DND-41 (cell line): ENCODE data around the gene ECT2L.

Experiments
- ATAC-seq: fragments of 200-7000 bp; cut with Tn5 transposase; 3 replicates; pipeline ENCODE4 v1.9.1; 2021; ENCODE audit warnings: low read depth; ENCODE audit not compliant: insufficient read depth
- DNase-seq: peaks from one replicate; pipeline ENCODE4 v3.0.0-alpha.2; 2020
- H2AFZ ChIP-seq: 2 replicates; pipeline ENCODE4 v1.6.0; 2012; ENCODE audit warnings: low read depth, low read length
- H3K27ac ChIP-seq: 2 replicates; pipeline ENCODE4 v1.5.1; 2012; ENCODE audit warnings: low read length, inconsistent platforms
- H3K27me3 ChIP-seq: fragments of 200-600 bp; sonication (generic); 2 replicates; pipeline ENCODE4 v1.6.0; 2012; ENCODE audit warnings: low read length, mild to moderate bottlenecking, inconsistent platforms; ENCODE audit not compliant: insufficient read depth, poor library complexity
- H3K36me3 ChIP-seq: 2 replicates; pipeline ENCODE4 v1.5.1; 2012; ENCODE audit warnings: low read length, inconsistent platforms; ENCODE audit not compliant: insufficient read depth
- H3K4me1 ChIP-seq: 2 replicates; pipeline ENCODE4 v1.5.1; 2012; ENCODE audit warnings: mild to moderate bottlenecking, low read length; ENCODE audit not compliant: insufficient read depth
- H3K4me2 ChIP-seq: 2 replicates; pipeline ENCODE4 v1.6.0; 2012; ENCODE audit warnings: mild to moderate bottlenecking, moderate library complexity, low read length, inconsistent platforms; ENCODE audit not compliant: insufficient read depth
- H3K4me3 ChIP-seq, 2 experiments: fragments of 200-600 bp in 1 of 2; shearing (Covaris generic) in 1 of 2; 2 replicates each; pipeline ENCODE4 v1.5.1; 2012 to 2016; ENCODE audit warnings: inconsistent platforms in 2 of 2, low read length in 2 of 2, mild to moderate bottlenecking in 2 of 2, low read depth in 1 of 2, moderate library complexity in 1 of 2
- H3K79me2 ChIP-seq: 2 replicates; pipeline ENCODE4 v1.6.0; 2012; ENCODE audit warnings: low read length, inconsistent platforms; ENCODE audit not compliant: insufficient read depth
- H3K9ac ChIP-seq: 2 replicates; pipeline ENCODE4 v1.6.0; 2012; ENCODE audit warnings: low read depth, mild to moderate bottlenecking, inconsistent platforms, low read length, moderate library complexity
- H3K9me3 ChIP-seq: 2 replicates; pipeline ENCODE4 v1.5.1; 2012; ENCODE audit warnings: low read length, moderate library complexity, mild to moderate bottlenecking, inconsistent platforms; ENCODE audit not compliant: insufficient read depth, severe bottlenecking
- H4K20me1 ChIP-seq: 2 replicates; pipeline ENCODE4 v1.6.0; 2012; ENCODE audit warnings: low read length; ENCODE audit not compliant: insufficient read depth
- CTCF ChIP-seq: IDR thresholded peaks from 2 replicates; pipeline ENCODE4 v1.5.1; 2012; ENCODE audit warnings: borderline replicate concordance, low read length, moderate library complexity, mild to moderate bottlenecking; ENCODE audit not compliant: poor library complexity, severe bottlenecking; ENCODE audit errors: extremely low read depth
- EZH2 ChIP-seq: IDR thresholded peaks from 3 replicates; pipeline ENCODE4 v1.6.1; 2012; ENCODE audit warnings: borderline replicate concordance, low read depth, mild to moderate bottlenecking, moderate library complexity, low read length, inconsistent platforms; ENCODE audit not compliant: severe bottlenecking

The ECT2L gene

GRCh38 chr6:138805016-138805765 is 9.3 kb downstream of the ECT2L start:
- Histone ChIP-seq H3K79me2 (no peaks in the 10 kb centered on the region), H3K27ac (no peak overlapping the region), H3K27me3 (no peaks in the 10 kb centered on the region), H3K4me1 (no peaks in the 10 kb centered on the region), H3K9me3 (no peaks in the 10 kb centered on the region), H4K20me1 (no peaks in the 10 kb centered on the region), H2AFZ (no peak overlapping the region), H3K9ac (no peak overlapping the region), H3K4me2 (no peak overlapping the region), H3K36me3 (no peaks in the 10 kb centered on the region), H3K4me3 (no peak overlapping the region)
- no peak for DNase-seq
- TF ChIP-seq CTCF, result no peak
- TF ChIP-seq EZH2, result no peak
- no peak for ATAC-seq

- no peak overlapping the region for H3K4me2 ChIP-seq
- DNase-seq, result no peak
- H3K79me2 ChIP-seq, result no peaks in the 10 kb centered on the region
- H3K9ac ChIP-seq, result no peak overlapping the region
- H3K9me3 ChIP-seq, result no peaks in the 10 kb centered on the region
- TF ChIP-seq CTCF, result no peak
- no peak for TF ChIP-seq EZH2
- H3K4me1 ChIP-seq, result no peaks in the 10 kb centered on the region
- H3K36me3 ChIP-seq, result no peaks in the 10 kb centered on the region
- H4K20me1 ChIP-seq, result no peaks in the 10 kb centered on the region
- H3K27me3 ChIP-seq, result peaks cover 4% of the 10 kb centered on the region
- ATAC-seq, result no peak
- H3K4me3 ChIP-seq, result no peak overlapping the region
- H2AFZ ChIP-seq, result no peak overlapping the region
- H3K27ac ChIP-seq, result no peak overlapping the region
These were observed 11.0 kb downstream of the ECT2L start for GRCh38 chr6:138806889-138807288.

GRCh38 chr6:138809677-138810076 is 13.8 kb downstream of the ECT2L start:
- H3K4me2 ChIP-seq, result no peak overlapping the region
- no peak overlapping the region for H3K4me3 ChIP-seq
- peaks cover 4% of the 10 kb centered on the region for H3K27me3 ChIP-seq
- TF ChIP-seq CTCF (no peak), EZH2 (no peak)
- no peaks in the 10 kb centered on the region for H3K36me3 ChIP-seq
- DNase-seq (no peak), ATAC-seq (no peak)
- no peaks in the 10 kb centered on the region for H3K79me2 ChIP-seq
- no peak overlapping the region for H2AFZ ChIP-seq
- H3K4me1 ChIP-seq, result no peaks in the 10 kb centered on the region
- no peaks in the 10 kb centered on the region for H3K9me3 ChIP-seq
- H3K27ac ChIP-seq, result no peak overlapping the region
- H4K20me1 ChIP-seq, result no peaks in the 10 kb centered on the region
- H3K9ac ChIP-seq, result no peak overlapping the region
